GM21528 (cell line): ENCODE results near the gene TNFAIP8.
"Not testable (repeated sequence)": the region's sequence is repeated elsewhere in the genome, so short reads cannot be mapped to it uniquely, and the experiment has no call there.

ENCODE experiments used
- ATAC-seq: cut with Tn5 transposase; IDR thresholded peaks from one replicate; pipeline ENCODE4 v1.9.1; 2021; ENCODE audit warnings: mild to moderate bottlenecking, moderate library complexity; ENCODE audit not compliant: unreplicated experiment, low FRiP score

The TNFAIP8 gene

DNA sequence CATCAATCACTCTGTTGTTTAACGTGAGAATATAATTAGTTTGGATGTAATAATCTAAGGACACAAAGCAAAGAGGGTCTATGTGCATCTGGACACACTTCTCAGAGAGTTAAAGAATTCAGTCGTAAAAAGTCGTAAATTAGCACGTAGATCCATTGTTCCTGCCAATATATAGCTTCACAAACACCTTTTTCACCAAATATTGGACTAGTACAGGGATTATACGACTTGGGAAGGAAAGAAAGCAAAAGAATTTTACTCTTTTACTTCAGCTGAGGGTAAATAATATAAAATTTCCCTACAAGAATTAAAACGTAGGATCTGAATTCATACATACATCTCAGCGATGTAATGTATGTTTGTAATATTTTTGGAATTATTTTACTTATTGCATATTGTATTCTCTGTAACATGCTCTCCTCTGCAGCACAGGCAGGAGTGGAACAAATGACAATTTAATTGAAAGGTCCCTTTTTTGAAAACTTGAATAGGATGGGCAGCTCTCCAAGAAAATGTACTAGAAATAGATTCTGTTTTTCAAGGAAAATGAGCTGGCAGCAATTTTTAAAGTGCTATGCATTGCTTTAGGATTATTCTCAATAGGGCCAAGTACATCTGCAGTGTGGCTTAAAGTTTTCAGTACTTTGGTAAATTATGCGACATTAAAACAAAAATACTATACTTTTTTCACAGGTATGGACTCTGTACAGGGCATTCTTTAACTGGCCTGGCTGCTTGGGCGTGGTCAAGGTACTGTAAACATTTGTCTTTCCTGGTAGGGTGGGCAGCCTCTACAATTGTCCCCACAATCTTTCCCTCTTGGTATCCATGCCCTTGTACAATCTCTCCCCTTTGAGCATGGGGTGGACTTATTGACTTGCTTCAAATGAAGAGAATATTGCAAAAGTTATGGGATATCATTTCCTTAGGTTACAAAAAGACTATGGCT lies 56.7 kb downstream of the TNFAIP8 start:
- no peak for ATAC-seq

DNA sequence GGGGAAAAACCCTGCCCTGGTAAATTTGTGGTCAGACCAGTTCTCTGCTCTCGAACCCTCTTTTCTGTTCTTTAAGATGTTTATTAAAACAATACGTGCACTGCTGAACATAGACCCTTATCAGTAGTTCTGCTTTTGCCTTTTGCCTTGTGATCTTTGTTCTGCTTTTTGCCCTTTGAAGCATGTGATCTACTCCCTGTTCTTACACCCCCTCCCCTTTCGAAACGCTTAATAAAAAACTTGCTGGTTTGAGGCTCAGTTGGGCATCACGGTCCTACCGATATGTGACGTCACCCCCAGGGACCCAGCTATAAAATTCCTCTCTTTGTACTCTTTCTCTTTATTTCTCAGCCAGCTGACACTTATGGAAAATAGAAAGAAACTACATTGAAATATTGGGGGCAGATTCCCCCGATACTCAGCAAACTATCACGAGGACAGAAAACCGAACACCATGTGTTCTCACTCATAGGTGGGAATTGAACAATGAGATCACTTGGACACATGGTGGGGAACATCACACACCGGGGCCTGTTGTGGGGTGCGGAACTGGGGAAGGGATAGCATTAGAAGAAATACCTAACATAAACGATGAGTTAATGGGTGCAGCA lies 58.4 kb downstream of the TNFAIP8 start:
- not testable (repeated sequence) for ATAC-seq

DNA sequence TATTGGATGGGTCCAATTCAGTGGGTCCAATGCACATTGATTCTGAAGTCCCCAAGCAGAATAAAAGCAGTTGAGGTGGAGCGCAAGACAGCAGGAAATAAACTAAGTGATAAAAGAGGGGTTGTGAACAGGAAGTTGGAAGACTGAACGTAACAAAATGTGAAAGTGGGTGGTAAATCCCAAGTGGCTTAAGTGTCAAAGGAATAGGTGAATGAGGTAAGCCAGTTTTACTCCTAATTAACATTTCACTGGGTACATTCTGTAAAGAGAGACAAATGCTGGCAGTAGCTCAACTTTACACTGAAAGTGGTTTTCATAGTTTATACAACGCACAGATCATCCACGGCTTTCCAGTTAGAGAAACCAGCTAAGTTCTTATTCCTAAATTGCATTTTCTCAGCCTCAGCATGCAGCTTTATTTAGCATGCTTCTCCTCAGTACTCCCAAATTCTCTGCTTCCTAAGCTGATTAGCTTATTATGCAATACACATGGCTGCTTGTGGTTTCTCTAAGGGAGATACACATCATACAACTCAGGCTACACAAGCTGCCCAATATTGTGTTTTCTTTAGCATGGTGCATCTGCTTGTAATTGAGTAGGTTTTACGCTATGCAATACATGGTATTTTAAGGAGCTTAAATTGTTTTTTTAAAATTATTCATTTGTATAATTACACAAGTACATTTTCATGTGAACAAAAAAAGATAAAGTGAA lies 62.2 kb downstream of the TNFAIP8 start:
- no peak for ATAC-seq

DNA sequence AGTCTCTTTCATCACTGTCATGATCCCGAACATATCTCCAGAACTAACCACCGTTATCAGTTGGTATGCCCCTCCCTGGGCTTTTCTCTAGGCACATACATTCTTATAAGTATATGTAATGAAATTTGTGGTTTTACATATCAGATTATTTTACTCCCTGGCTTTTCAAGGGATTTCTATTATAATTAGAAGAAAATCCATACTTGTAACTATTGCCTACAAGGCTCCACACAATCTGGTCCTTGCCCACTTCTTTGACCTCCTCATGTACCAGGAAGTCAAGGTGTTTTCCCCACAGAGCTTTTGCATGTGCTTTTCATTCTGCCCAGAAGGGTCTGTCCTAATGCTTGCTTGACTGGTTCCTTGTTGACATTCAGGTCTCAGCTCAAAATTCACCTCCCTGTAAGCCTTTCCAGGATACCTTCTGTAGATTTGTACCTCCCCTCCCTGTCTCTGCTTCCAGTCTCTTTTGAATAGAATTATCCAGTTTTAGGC lies 62.8 kb downstream of the TNFAIP8 start:
- no peak for ATAC-seq

DNA sequence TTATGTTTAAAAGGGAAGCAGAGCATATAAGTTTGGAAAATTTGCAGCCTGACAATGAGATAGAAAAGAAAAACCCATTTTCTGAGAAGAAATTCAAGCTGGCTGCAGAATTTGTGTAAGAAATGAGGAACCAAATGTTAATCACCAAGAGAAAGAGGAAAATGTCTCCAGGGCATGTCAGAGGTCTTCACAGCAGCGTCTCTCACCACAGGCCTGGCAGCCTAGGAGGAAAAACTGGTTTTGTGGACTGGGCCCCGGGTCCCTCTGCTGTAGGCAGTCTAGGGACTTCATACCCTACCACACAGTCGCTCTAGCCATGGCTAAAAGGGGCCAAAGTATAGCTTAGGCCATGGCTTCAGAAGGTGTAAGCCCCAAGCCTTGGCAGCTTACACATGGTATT lies 64.3 kb downstream of the TNFAIP8 start:
- no peak for ATAC-seq

DNA sequence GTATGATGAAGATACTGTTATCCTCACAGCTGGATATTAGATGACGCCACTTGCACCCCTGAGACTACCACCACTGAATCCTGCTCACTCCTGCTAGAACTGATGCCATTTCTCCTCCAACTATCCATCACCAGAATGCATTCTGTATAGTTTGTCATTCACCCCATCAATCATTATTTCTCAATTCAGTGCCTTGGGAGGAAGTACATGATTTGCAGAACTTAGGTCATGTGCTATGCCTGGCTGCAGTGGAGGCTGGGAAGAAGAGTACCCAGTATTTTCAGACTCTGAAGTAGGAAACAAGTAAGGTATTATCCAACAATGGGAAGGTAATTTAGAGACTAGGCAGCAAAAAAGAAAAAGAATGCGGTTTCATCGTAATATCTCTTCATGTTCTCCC lies 70.2 kb downstream of the TNFAIP8 start:
- ATAC-seq, result no peak

DNA sequence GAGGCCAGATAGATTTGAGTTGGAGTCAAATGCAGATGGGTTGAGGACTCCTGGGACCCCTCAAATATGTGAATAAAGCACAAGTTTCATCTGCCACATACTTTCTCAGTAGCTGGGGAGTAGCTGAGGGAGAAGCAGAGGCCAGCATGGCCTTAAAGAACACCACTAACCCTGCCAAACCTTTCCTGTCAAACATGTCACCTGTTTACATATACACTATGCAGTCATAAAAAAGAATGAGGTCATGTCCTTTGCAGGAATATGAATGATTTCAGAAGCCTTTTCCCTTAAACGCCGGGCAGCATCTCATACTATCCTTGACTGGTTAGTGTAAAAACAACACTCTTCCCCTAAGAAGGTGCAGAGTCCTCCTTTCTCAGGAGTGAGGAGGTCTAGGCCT lies 71.2 kb downstream of the TNFAIP8 start:
- ATAC-seq, result no peak

DNA sequence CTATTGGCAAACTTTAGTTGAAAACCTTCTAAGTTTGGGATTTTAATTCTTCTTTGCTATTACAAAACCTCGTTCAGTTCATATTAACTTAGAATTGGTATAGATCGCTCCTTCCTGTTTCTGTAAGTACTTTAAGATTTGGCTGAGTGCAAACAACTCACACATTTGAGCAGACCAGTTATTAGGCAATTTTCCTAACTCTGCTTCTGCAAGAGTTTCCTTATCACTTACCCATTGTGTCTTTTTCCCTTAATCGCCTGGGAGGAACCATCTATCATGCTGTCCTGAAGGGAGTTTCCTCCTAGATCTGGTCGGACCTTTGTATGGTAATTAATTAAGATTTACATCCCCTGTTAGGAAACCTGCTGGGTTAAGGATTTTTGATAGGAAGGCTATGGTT lies 71.8 kb downstream of the TNFAIP8 start:
- ATAC-seq, result not testable (repeated sequence)

DNA sequence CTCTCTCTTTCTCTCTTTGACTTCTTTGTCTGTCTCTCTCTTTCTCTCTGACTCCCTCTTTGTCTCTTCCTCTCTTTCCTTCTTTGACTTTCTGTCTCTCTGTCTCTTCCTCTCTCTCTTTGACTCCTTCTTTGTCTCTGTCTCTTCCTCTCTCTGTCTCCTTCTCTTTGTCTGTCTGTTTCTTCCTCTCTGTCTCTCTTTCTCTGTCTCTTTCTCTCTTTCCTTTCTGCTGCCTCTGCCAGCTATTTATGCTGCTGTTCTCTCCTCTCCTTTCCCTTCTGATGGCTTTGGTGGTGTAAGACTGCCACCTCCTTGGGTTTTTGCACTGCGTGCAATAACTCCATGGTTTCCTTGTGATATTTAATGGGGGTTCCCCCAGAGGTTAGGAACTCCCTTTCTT lies 72.3 kb downstream of the TNFAIP8 start:
- not testable (repeated sequence) for ATAC-seq

DNA sequence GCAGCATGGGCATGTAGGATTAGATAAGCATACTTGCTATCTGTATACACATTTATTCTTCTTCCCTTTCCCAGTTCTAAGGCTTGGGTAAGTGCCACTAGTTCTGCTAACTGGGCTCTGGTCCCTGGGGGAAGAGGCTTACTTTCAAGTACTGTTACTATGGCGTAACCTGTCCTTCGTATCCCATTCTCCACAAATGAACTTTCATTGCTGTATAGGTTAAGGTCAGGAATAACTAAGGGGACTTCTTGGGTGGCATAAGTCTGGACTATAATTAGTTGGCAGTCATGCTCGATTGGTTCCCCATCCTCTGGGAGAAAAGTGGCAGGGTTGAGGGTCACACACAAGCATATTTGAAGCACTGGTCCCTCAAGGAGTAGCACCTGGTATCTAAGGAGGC lies 72.8 kb downstream of the TNFAIP8 start:
- ATAC-seq, result not testable (repeated sequence)

DNA sequence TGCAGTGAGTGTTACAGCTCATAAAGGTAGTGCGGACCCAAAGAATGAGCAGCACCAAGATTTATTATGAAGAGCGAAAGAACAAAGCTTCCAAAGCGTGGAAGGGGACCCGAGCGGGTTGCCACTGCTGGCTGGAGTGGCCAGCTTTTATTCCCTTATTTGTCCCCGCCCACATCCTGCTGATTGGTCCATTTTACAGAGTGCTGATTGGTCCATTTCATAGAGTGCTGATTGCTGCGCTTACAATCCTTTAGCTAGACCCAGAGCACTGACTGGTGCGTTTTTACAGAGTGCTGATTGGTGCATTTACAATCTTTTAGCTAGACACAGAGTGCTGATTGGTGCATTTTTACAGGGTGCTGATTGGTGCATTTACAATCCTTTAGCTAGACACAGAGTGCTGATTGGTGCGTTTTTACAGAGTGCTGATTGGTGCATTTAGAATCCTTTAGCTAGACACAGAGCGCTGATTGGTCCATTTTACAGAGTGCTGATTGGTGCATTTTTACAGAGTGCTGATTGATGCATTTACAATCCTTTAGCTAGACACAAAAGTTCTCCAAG lies 76.9 kb downstream of the TNFAIP8 start:
- not testable (repeated sequence) for ATAC-seq

DNA sequence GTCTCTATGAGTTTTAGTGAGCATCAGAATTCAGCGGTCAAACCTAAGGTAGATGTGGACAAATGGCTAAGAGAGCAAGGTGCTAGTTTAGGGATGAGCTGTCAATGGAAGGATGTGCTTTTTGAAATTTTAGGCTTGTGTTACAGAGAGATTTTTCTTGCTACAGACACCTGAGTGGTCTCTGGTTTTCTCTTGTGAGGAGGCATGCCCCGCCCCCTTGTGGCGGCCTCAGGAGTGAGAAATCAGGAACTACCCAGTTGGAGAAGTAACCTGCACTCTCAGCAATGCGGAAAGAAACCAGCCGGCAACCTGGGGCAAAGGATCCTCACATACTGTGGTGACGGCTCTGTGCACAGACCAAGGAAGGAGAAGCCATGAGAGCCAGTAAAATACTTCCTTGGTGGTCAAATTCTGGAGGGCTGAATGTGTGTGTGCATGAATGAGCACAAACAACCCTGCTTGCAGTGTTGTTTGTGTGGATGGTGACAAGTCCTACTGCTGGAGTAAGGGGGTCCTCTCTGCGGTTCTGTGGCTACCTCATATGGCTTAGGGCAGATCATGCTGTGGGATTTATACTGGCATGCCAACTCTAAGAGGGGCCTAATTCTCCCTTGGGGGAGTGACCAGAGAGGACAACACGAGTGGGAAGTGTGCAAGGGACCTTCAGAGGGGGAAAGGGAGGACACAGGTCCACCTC lies 79.8 kb downstream of the TNFAIP8 start:
- peak; percentile 94 for ATAC-seq

DNA sequence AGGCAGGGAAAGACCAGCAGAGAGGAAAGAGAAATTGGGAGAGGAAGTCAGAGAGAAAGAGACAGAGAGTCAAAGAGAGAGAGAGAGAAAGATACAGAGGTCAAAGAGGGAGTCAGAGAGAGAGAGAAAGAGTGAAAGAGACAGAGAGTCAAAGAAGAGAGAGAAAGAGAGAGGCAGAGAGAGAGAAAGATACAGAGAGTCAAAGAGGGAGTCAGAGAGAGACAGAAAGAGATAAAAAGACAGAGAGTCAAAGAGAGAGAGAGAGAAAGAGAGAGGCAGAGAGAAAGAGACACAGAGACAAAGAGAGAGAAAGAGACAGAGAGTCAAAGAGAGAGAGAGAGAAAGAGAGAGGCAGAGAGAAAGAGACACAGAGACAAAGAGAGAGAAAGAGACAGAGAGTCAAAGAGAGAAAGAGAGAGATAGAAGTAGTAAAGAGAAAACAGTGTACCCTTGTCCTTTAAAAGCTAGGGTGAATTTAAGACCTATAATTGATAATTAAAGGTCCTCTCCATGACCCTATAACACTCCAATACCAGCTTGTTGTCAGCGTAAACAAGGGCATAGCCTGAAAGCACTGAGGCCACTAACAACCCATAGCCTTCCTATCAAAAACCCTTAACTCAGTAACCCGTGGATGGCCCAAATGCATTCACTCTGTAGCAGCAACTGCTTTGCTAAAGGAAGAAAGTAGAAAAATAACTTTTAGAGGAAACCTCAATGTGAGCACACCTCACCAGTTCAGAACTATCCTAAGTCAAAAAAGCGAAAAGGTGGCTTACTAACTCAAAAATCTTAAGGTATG lies 82.2 kb downstream of the TNFAIP8 start:
- ATAC-seq, result not testable (repeated sequence)

DNA sequence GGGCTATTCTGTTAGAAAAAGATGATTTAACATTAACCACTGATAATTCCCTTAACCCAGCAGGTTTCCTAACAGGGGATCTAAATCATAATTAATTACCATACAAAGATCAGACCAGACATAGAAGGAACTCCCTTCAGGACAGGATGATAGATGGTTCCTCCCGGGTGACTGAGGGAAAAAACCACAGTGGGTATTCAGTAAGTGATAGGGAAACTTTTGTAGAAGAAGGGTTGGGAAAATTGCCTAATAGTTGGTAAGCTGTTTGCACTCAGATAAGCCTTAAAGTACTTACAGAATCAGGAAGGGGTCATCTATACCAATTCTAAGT lies 82.7 kb downstream of the TNFAIP8 start:
- not testable (repeated sequence) for ATAC-seq

DNA sequence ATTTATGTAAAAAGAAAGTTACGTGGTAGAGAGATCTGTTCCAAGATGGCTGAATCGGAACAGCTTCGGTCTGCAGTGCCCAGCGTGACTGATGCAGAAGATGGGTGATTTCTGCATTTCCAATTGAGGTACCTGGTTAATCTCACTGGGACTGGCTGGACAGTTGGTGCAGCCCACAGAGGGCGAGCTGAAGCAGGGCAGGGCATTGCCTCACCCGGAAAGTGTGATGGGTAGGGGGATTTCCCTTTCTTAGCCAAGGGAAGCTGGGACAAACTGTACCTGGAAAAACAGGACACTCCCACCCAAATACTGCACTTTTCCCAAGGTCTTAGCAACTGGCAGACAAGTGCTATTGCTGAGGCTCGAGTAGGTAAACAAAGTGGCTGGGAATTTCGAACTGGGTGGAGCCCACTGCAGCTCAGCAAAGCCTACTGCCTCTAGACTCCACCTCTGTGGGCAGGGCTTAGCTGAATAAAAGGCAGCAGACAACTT lies 83.4 kb downstream of the TNFAIP8 start:
- no peak for ATAC-seq

DNA sequence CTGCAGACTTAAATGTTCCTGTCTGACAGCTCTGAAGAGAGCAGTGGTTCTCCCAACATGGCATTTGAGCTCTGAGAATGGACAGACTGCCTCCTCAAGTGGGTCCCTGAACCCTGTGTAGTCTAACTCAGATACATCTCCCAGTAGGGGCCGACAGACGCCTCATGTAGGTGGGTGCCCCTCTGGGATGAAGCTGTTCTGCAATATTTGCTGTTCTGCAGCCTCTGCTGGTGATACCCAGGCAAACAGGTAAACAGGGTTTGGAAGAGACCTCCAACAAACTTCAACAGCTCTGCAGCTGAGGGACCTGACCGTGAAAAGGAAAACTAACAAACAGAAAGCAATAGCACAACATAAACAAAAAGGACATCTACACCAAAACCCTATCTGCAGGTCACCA lies 83.8 kb downstream of the TNFAIP8 start:
- ATAC-seq, result not testable (repeated sequence)

DNA sequence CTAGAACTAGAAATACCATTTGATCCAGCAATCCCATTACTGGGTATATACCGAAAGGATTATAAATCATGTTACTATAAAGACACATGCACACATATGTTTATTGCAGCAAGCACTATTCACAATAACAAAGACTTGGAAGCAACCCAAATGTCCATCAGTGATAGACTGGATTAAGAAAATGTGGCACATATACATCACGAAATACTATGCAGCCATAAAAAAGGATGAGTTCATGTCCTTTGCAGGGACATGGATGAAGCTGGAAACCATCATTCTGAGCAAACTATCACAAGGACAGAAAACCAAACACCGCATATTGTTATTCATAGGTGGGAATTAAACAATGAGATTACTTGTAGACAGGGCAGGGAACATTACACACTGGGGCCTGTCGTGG lies 88.8 kb downstream of the TNFAIP8 start:
- ATAC-seq, result not testable (repeated sequence)

DNA sequence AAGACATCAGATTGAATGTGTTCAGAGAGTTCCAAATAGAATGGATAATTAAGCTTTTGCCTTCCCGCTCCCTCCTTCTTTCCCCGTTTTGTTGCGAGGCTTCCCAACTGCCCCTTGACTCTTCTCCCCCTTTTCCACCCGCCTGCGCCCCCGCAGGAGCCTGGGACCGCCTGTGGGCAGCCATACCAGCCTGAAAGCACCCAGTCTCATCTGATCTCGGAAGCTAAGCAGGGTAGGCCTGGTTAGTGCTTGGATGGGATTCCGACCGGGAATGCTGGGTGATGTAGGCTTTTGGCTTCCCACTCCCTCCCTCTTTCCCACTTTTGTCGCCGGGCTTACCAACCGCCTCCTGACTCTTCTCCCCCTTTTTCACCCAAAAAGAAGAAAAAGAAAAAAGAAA lies 89.7 kb downstream of the TNFAIP8 start:
- ATAC-seq, result no peak
